GM23338 (cell line): ENCODE results near the gene SIK2.

ENCODE experiments used
- CREB1 ChIP-seq: fragments of 250-450 bp; sonication (Bioruptor Pico); IDR thresholded peaks from 2 replicates; pipeline ENCODE4 v1.5.0; 2020; ENCODE audit warnings: low read depth, mild to moderate bottlenecking, moderate library complexity
- CTCF ChIP-seq, 2 experiments: fragments of 200-600 bp in 1 of 2; sonication (generic) in 1 of 2; conservative IDR thresholded peaks; 2 replicates each; pipeline versions ENCODE4 v1.5.1 to v1.6.1; 2016 to 2017; ENCODE audit warnings: antibody characterized with exemption in 2 of 2, low read depth in 2 of 2, mild to moderate bottlenecking in 2 of 2, moderate library complexity in 1 of 2
- ETS1 ChIP-seq: IDR thresholded peaks from 2 replicates; pipeline ENCODE4 v1.6.1; 2016; ENCODE audit warnings: antibody characterized with exemption
- EZH2 ChIP-seq: fragments of 200-600 bp; sonication (generic); IDR thresholded peaks from one replicate; pipeline ENCODE4 v1.8.0; 2017; ENCODE audit warnings: antibody characterized with exemption, mild to moderate bottlenecking, low read depth; ENCODE audit not compliant: unreplicated experiment
- EZH2phosphoT487 ChIP-seq: fragments of 200-600 bp; sonication (generic); IDR thresholded peaks from one replicate; pipeline ENCODE4 v1.8.1; 2018; ENCODE audit warnings: antibody characterized with exemption; ENCODE audit not compliant: unreplicated experiment
- JUNB ChIP-seq: IDR thresholded peaks from one replicate; pipeline ENCODE4 v1.6.1; 2016; ENCODE audit warnings: antibody characterized with exemption; ENCODE audit not compliant: unreplicated experiment
- NANOG ChIP-seq: IDR thresholded peaks from 2 replicates; pipeline ENCODE4 v1.6.1; 2016; ENCODE audit warnings: antibody characterized with exemption, borderline replicate concordance
- POLR2AphosphoS5 ChIP-seq: IDR thresholded peaks from 2 replicates; pipeline ENCODE4 v1.6.1; 2016; ENCODE audit warnings: antibody characterized with exemption, low read depth
- REST ChIP-seq: IDR thresholded peaks from one replicate; pipeline ENCODE4 v1.6.1; 2018; ENCODE audit warnings: antibody characterized with exemption; ENCODE audit not compliant: unreplicated experiment
- STAT1 ChIP-seq: IDR thresholded peaks from one replicate; pipeline ENCODE4 v1.6.1; 2016; ENCODE audit warnings: antibody characterized with exemption; ENCODE audit not compliant: unreplicated experiment
- ZNF114 ChIP-seq: fragments of 250-450 bp; sonication (Bioruptor Pico); IDR thresholded peaks from 2 replicates; pipeline ENCODE4 v1.5.0; 2020; ENCODE audit warnings: mild to moderate bottlenecking, moderate library complexity
- ZNF331 ChIP-seq: fragments of 250-450 bp; sonication (Bioruptor Pico); IDR thresholded peaks from 2 replicates; pipeline ENCODE4 v1.5.0; 2020; ENCODE audit warnings: low read depth, mild to moderate bottlenecking, moderate library complexity
- ZNF462 ChIP-seq: fragments of 250-450 bp; sonication (Bioruptor Pico); IDR thresholded peaks from 2 replicates; pipeline ENCODE4 v1.5.0; 2020; ENCODE audit warnings: mild to moderate bottlenecking, moderate library complexity

GRCh38 chr11:111604392-111605009, 2.3 kb downstream of the SIK2 start:
- TF ChIP-seq CTCF (conservative IDR thresholded peaks at IDR 0.05; ENCODE audit: low read depth in 2 of 2) (peak; percentile 61 to 77), REST (no peak), ZNF331 (CRISPR knock-in tag) (no peak), POLR2AphosphoS5 (no peak), EZH2phosphoT487 (no peak), EZH2 (no peak), ZNF114 (no peak), NANOG (no peak), CREB1 (CRISPR knock-in tag) (no peak), ETS1 (no peak), JUNB (no peak), STAT1 (no peak), ZNF462 (no peak)
